Activated B cell treated with CpG ODN at 0.5 μM for 24 hours (primary cell): ENCODE data around the gene GPC2. TPM values are rescaled to one million over a fixed set of nuclear protein-coding genes. Genes with fewer than 3 reads are reported as not detected.
"Not testable (repeated sequence)": the region's sequence is repeated elsewhere in the genome, so short reads cannot be mapped to it uniquely, and the experiment has no call there.

Experiments used
- ATAC-seq: fragments of 200-7000 bp; cut with Tn5 transposase; one replicate; pipeline ENCODE4 v1.10.0; 2021; ENCODE audit warnings: low read depth, mild to moderate bottlenecking, moderate library complexity
- CTCF ChIA-PET: fragments of 350-600 bp; sonication (Branson Sonifier 250); formaldehyde crosslinking; loops from one replicate; lab custom pipeline; 2021; ENCODE audit warnings: antibody characterized with exemption; lab: Charles Lee
- POLR2A ChIA-PET: fragments of 350-600 bp; sonication (Branson Sonifier 250); formaldehyde crosslinking; loops from one replicate; lab custom pipeline; 2021; ENCODE audit warnings: antibody characterized with exemption; lab: Charles Lee
- DNase-seq: peaks from one replicate; pipeline ENCODE4 v3.0.0; 2022
- H3K27ac Mint-ChIP-seq: one replicate; pipeline ENCODE4 v1.8.0; 2020; ENCODE audit warnings: mixed read lengths
- H3K27me3 Mint-ChIP-seq: one replicate; pipeline ENCODE4 v1.8.0; 2021; ENCODE audit warnings: mixed read lengths
- H3K36me3 Mint-ChIP-seq: one replicate; pipeline ENCODE4 v1.8.0; 2021; ENCODE audit warnings: low read depth, mixed read lengths
- H3K4me1 Mint-ChIP-seq: one replicate; pipeline ENCODE4 v1.8.0; 2021; ENCODE audit warnings: mixed read lengths
- H3K4me3 Mint-ChIP-seq: one replicate; pipeline ENCODE4 v1.8.0; 2020; ENCODE audit warnings: mild to moderate bottlenecking, mixed read lengths
- H3K9me3 Mint-ChIP-seq: one replicate; pipeline ENCODE4 v1.8.0; 2020; ENCODE audit warnings: mixed read lengths
- CTCF ChIP-seq: fragments of 200-600 bp; IDR thresholded peaks from one replicate; pipeline ENCODE4 v1.8.0; 2022; ENCODE audit warnings: antibody characterized with exemption, mild to moderate bottlenecking
- intact Hi-C: fragments of 100-400 bp; cut with micrococcal nuclease; formaldehyde crosslinking; loops from one replicate; pipeline ENCODE4 v1.15.1; 2024
- total RNA-seq: library from RNA; stranded (reverse); gene quantifications from 2 replicates; pipeline ENCODE4 v1.2.3, GENCODE V29; 2022

The GPC2 gene
- total RNA-seq, 1 donor from 2014 or later: 5.0 TPM

- Mint-ChIP-seq H3K36me3 (peaks cover 8% of the 10 kb centered on the region), H3K27me3 (no peaks in the 10 kb centered on the region), H3K4me1 (peaks cover 29% of the 10 kb centered on the region), H3K9me3 (no peaks in the 10 kb centered on the region), H3K27ac (no peak overlapping the region), H3K4me3 (no peak overlapping the region)
- peak; percentile 95 for TF ChIP-seq CTCF
- intact Hi-C loops: loop anchor here (1.0 kb wide), 5 partner anchors 17 to 218 kb away; partner anchors contain the start of genes LAMTOR4 and ZNF3
- DNase-seq (peak; percentile 75), ATAC-seq (no peak)
- POLR2A ChIA-PET: interaction anchor here (0.7 to 3.7 kb wide), 4 partner anchors 29 to 81 kb away, joined by 4 to 15 read pairs (median 4); partner anchors contain the start of genes AP4M1, MCM7 and ZSCAN21
- CTCF ChIA-PET: interaction anchor here (0.6 to 4.6 kb wide), 19 partner anchors 11 to 292 kb away, joined by 3 to 45 read pairs (median 3); partner anchors contain the start of gene LAMTOR4
Observed at GRCh38 chr7:100130608-100131453, 46.4 kb downstream of the GPC2 start.

- ChIA-PET POLR2A (interaction anchor here (0.7 to 3.7 kb wide), 3 partner anchors 29 to 299 kb away, joined by 4 to 15 read pairs (median 7); partner anchors contain the start of genes AP4M1 and MCM7), CTCF (interaction anchor here (0.8 to 4.6 kb wide), 8 partner anchors 17 to 277 kb away, joined by 3 to 45 read pairs (median 4); partner anchors contain the start of gene LAMTOR4)
- H3K4me3 Mint-ChIP-seq, H3K27ac Mint-ChIP-seq, ATAC-seq, intact Hi-C loops, H3K9me3 Mint-ChIP-seq, DNase-seq, H3K27me3 Mint-ChIP-seq, H3K36me3 Mint-ChIP-seq: not testable (repeated sequence)
- peaks cover 33% of the 10 kb centered on the region for H3K4me1 Mint-ChIP-seq
Observed at GRCh38 chr7:100130220-100130607, 47.0 kb downstream of the GPC2 start.

- no peak for ATAC-seq
- Mint-ChIP-seq H3K9me3 (no peaks in the 10 kb centered on the region), H3K4me1 (peaks cover 44% of the 10 kb centered on the region), H3K27ac (no peak overlapping the region), H3K27me3 (no peaks in the 10 kb centered on the region), H3K4me3 (peak overlapping the region; percentile 100), H3K36me3 (peaks cover 10% of the 10 kb centered on the region)
- CTCF ChIA-PET: interaction anchor here (0.6 to 4.6 kb wide), 10 partner anchors 10 to 279 kb away, joined by 3 to 45 read pairs (median 3); partner anchors contain the start of genes AP4M1, AZGP1 and MCM7
- intact Hi-C loops: no loop called here
- POLR2A ChIA-PET: interaction anchor here (0.6 to 3.7 kb wide), 9 partner anchors 11 to 148 kb away, joined by 3 to 15 read pairs (median 3); partner anchors contain the start of genes AP4M1, COPS6, LAMTOR4 and MCM7
- no peak for DNase-seq
- TF ChIP-seq CTCF: no peak
Observed at GRCh38 chr7:100128637-100128963, 48.6 kb downstream of the GPC2 start.

- CTCF ChIA-PET: interaction anchor here (0.7 to 1.4 kb wide), 5 partner anchors 27 to 215 kb away, joined by 3 to 6 read pairs (median 3); partner anchors contain the start of genes AP4M1, AZGP1 and MCM7
- Mint-ChIP-seq H3K9me3 (no peaks in the 10 kb centered on the region), H3K36me3 (peaks cover 10% of the 10 kb centered on the region), H3K4me3 (peak overlapping the region; percentile 100), H3K4me1 (peaks cover 44% of the 10 kb centered on the region), H3K27me3 (no peaks in the 10 kb centered on the region), H3K27ac (peak overlapping the region; percentile 63)
- ATAC-seq: no peak
- POLR2A ChIA-PET: interaction anchor here (0.6 to 3.7 kb wide), 9 partner anchors 12 to 149 kb away, joined by 3 to 15 read pairs (median 3); partner anchors contain the start of genes AP4M1, COPS6, LAMTOR4 and MCM7
- DNase-seq: no peak
- intact Hi-C loops: loop anchor here (1.0 to 2.0 kb wide), 10 partner anchors 9 to 308 kb away; partner anchors contain the start of genes CNPY4, GPC2, LAMTOR4 and MEPCE
- TF ChIP-seq CTCF: no peak
Observed at GRCh38 chr7:100127866-100128636, 49.1 kb downstream of the GPC2 start.
